ENCODE measurements around the gene ADI1.

The ADI1 gene

DNA sequence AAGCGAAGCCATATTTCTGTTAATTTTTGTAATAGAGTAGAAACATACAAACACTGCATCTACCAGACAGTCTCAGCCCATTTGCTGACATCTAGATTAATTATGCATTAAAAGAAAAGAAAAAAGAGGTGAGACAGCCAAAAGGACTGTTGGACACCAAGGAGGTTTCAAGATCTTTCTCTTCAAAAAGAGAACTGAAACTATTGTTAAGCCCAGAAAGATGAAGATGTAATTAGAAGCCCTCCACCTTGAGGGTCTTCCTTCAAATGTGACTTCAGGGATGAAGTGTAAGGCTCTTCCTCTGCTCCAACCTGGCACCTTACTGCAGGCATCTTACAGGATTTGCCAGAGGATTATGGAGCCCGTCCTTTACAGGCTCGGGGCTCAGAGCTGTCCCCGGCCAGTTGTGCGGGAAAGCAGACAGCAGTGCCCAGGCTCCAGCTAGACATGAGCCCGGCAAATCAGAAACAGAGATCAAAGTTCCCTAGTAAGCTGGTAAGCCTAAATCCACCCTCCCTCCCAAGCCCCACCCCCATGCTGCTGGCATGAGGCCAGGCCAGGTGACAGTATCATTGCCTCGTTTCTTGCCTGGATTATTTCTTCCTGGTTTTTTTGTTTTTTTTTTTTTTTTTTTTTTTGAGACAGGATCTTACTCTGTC is 38.9 kb downstream of the ADI1 start:
- DNase-seq: no peak

DNA sequence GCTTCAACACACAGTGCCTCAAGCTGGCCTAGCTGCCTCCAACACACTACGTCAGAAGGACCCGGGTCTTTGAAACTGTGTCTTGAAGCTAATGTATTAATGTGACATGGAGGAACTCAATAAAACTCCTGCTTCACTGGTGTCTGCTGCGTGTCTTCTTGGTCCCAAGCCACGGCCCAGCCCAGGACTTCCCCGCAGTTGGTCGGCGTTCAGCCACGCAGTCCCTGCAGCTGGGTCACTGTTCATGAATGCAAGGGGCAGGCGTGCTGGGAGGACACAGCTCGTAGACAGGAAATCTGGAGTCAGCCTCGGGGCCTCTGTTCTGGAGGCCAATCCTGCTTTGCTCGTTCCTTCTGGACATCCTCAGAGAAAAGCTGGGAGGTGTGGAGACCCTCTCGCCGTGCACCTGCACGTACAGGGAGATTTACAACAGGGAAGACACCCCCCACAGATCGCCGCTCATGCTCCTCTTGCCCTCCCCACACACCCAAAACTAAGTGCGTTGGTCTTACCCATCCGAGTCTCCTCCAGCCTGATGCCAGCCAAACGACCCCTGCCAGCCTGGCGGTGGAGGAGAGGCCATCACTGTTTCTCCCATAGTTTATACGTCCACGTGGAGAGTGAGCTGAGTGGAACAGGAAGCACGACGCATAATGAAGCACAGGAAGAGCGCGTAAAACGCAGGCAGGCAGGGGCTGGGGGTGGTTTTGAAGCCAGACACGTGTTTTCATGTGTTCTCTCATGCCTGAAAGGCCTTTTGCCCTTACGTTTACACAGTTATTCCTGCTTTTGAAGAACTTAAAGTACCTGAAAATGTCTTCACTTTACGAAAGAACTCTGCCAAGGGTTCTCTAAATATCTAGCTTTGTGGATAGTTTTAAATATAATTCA is 39.7 kb downstream of the ADI1 start:
- no peak for DNase-seq

DNA sequence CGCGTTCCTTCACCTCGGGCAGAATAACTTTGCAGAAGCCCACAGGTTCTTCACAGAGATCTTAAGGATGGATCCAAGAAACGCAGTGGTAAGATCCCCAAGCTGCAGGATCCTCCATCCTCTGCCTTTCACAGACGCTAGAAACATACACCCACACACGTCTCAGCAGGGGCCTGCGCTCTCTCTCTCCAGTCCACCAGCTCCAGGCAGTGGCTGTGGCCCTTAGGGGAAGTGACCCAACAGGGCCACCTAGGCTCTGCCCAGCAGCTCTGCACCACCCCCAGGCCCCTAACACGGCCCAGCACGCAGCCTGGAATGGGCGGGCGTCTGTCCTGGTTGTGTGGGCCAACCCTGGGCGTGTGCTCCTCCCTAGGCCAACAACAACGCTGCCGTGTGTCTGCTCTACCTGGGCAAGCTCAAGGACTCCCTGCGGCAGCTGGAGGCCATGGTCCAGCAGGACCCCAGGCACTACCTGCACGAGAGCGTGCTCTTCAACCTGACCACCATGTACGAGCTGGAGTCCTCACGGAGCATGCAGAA is 40.4 kb downstream of the ADI1 start:
- DNase-seq: no peak

DNA sequence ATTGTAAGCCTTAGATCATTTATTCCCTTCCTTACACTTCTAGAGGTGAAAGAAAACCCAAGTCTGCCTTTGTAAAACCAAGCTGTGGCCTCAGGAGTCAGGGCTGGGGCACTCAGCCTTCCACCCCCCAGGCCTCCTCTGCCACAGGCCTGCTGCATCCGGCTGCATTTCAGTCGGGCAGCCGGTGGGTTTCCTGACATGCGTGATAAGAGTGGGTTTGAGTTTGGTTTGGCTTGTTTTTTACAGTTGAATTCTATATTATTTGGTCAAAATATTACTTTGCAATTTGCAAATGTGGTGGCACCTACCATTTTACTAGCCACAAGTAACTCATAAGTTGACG is 42.4 kb downstream of the ADI1 start:
- no peak for DNase-seq

DNA sequence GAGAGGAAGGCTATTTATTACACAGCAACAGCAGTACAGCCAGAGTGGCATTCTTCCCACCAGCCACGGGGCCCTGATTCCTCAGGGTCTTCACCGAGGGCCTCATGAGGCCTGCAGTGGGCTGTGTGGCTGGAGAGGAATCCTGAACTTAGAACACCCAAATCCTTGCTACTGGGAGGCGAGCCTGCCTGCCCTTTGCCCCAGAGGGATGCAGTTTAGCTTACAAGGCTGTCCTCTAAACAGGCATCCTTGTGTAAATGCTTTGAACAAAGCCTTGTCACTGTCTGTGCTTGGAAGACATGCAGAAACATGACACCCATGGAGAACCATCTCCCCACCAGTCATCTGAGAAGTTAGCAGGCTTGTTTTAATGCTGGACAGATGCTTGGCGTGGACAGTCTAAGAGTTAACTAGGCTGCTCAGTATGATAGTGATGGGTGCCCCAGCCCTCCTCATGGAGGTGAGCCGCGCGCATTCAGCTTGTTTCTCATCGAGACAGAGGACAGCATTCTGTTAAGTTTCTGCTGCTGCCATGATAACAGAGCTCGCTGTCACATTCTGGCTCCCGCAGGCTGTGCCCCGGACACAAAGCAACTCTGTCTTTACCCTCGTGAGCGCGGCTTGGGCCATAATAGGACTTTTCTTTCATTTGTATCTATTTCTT is 42.9 kb downstream of the ADI1 start:
- DNase-seq: peak; percentile 10

DNA sequence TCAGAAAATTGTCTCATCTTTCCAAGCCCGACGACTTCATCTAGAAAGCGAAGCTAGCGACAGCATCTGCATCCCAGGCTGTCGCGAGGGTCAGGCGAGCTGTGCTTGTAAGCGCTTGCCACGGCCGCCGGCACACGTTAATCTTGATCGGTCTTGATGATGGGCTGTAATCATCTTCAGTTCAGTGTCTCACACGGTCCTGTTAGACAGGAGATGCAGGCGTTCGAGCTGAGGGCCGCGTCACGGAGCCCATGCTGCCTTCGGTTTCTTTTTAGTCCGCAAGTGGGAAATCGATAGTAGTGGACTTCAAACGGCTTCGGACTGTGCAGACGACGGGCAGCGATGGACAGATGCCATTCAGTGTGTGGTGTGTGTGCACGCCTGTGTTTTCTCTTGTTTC is 43.6 kb downstream of the ADI1 start:
- DNase-seq: no peak

DNA sequence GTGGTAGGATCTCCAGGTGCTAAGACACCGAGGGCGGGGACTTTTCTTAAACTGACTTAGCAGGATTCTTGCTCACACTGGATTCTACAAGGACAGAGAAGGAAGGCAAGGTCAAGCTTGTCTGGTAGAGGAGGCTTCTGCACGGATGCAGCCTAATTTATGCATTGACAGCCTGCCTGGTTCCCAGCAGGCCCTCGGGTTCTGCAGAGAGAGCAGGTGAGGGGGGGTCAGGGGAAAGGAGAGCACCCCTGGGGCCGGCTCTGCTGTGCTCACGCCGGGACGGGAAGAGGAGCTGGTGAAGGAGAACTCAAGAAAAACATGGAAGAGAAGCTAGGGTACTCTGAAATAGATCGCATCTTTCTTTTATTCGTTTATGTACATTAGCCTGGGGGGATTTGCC is 46.4 kb downstream of the ADI1 start:
- no peak for DNase-seq

DNA sequence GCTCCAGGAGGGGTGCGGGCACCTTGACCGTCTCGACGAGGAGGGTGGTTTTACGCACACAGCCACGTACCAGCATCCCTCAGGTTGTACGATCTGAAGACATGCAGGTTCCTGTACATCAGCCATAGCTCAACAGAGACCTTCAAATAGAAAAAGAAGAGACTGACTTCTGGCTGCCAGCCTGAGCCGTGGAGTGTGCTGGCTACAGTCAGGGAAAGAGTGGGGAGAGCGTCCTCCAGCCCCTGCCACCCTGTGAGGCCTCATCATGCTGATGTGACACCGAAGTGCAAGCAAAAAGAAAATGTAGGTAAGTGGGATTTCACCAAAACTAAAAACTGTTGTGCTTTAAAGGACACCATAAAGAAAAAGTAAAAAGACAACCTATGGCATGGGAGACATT is 47.0 kb downstream of the ADI1 start:
- no peak for DNase-seq

DNA sequence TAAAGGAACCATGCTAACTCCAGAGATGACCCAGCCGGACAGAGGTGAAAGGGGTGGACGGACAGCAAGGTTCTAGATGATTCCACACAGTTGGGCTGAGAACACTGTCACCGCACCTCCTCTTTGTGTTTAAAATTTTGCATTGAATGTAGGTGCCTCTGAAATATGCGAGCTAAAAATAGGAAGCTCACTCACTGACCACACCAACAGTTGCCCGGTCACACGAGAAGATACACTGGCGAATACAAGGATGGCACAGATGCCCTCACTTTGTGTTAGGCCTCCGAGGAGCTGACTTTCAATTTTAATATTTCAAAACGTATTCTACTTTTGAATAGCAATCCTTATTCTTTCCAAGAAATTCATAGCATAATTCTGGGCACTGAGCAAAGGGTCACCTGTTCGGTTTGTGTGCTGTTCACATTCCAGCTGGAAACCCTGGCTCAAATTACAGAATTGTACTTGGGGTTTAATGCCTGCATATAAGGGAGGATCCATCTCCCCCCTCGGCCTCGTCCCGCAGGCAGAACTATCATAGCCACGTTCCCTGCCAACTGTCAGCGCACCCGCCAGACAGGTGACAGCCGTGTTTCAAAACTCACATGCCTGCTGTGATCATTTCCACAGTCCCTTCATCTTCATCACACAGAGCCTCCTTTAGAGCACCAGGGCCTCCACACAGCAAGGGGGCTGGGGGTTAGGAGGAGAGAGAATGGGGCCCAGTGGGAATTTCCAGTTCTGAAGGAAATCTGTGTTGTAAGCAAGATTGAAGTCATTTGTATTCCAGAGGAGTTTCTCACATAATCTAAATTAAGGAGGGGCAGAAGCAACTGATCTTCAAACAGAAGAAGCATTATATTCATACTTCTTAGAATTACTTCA is 48.2 kb downstream of the ADI1 start:
- DNase-seq: no peak

DNA sequence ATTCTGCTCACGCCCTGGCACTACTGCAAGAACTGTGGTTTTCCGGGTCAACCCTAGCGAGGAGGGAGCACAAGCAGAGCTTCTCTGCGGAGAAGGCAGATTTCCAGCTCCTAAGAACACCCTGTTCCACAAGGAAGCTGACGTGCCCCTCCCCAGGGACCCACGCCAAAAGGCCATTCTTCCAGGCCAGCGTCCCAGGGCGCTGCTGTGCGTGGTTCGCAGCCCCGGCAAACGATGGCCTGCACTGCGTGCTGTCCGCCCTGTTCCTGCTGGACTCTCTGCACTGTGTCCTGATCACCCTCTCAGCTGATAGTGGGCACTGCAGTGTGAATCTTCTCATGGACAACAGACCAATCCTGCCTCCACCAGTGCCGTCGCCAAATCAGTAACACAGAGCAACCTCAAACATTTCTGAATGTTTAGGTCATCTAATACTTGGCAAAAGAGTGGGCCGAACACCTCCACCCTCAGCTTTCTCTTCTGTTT is 49.1 kb downstream of the ADI1 start:
- DNase-seq: peak; percentile 59

DNA sequence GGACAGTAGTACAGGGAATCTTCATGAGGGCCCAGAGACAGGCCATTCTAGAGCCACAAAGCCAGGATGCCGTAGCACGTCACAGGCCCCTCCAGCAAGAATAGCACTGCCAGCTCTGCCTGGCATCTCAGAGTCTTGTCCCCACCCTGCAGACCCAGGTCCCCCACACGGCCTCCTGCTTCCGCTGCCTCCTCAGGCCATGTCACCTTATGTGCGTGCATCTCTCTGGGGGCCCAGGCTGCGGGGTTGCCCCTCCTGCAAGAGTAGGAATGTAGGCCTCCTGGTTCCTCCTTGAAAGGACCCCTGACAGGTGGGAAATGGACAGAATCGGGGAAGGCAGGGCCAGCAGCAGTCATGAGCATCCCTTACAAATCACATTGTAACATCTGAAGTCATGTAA is 49.8 kb downstream of the ADI1 start:
- DNase-seq: no peak

DNA sequence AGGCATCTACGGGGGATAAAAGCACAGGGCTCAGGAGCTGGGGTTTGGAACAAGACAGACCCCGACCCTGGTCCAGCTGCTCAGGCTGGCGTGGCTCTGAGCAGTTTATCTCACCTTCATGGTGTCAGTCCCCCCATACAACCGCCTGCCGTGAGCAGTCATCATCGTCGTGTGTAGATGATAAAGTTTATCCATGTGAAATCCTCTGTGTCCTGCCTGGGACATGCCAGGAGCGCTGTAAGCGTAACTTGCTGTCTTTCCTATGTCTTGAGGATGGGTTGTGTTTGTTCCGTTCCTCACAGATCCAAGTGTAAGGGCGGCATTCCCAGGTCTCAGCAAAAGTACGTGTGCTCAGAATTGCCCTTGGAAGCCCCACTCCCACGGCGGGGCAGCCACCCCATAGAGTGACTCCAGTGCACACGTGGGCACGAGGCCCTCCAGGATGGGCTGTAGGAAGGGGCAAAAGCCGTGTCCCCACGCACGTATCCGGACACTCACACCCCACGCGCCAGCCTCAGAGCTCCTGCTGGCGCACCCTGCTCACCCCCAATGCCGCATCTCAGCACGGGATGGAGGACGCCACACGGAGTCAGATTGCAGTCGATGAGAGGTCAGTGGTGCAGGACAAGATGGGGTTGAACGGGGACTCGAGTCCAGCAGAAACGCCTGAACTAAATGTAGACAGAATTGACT is 50.9 kb downstream of the ADI1 start:
- no peak for DNase-seq

DNA sequence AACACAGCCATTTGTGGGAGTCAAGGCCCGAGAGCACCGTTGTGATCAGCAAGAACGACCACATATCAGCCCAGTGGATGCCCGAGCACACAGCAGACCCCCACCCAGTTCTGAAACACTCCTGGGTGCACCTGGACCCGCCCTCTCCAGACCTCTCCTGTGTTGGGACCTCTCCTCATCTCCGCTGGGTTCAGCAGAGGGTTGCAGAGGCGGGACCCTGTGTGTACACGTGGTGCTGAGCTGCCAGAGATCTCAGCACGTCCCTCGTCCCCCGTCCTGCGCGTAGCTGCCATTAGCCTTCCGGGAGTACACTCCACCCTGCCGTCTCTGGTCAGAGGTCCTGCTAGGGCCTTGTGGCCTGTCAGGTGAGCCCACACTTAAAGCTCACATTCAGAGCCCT is 51.7 kb downstream of the ADI1 start:
- DNase-seq: no peak

DNA sequence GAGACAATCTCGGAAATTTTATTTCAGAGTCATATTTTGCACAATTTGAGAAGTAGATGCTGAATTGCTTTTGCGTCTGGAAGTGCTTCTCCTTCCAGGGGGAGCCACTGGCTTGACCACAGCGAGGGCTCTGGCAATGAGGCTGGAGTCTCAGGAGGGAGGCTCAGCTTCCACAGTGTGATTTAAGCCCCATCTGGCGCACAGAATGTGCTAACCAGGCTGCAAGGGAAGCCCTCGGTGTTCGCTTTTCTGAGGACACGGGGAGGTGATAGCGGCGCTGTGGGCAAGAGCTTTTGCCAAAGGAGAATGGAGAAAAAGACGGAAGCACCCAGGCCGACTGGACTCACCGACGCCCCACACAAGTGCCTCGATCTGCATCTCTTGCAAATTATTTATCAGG is 52.4 kb downstream of the ADI1 start:
- DNase-seq: no peak

DNA sequence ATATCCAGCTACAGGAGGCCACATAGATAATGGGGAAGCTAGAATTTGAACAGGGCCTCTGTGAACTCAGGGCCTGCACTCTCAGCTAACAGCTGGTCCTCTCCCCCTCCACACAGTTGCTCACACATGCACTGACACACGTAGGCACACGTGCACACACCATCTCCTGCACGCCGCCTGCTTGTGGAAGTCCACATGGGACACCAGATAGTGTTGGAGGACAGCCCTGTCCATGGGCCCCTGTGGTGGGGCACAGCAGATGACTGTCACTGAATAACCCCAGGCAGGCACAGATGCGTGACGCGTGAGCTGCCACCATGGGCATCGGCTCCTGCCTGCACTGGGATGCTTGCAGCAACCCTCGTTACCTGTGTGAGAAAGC is 52.9 kb downstream of the ADI1 start:
- no peak for DNase-seq

DNA sequence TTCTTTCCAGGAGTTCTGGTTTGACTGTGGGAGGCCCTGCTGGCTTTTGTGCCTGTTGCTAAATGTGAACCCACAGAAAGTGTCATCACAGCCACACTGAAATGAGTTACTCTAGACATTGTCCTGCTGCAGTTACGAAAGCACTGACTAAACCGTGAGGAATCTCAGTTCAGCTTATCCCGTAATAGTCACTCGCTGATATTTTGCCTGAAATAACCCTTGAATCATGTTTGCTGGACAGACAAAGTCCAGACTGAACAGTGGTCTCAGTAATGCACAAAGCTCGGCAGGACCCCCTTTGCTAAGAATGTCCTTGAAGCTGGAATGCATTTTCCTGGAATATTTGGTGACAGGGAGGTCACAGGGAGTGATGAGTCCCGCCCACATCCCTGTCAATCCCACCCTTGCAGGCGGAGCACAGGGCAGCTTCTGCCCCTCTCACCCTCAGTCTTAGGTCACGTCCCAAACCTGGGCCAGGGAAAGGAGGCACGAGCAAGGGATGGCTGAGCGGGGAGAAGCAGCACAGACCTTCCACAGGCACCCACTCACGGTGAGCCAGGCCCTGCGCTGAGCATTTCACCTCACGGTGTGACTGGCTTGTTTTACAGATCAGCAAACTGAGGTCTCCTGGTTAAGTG is 53.4 kb downstream of the ADI1 start:
- DNase-seq: peak; percentile 86

DNA sequence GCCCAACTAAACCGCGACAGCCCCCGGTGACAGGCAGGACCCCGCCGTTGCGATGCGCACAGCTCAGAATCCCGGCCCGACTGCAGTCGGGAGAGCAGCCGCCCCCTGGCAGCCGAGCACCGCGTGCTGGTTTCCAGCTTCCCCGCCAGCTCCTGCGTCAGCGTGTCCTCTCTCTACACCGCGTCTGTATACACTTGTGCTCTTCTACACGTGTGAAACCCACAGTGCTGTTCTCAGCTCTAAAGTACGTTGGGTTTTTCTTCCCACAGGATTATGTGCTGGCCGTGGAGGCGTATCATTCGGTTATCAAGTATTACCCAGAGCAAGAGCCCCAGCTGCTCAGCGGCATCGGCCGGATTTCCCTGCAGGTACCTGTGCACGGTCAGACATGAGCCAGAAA is 54.0 kb downstream of the ADI1 start:
- no peak for DNase-seq

DNA sequence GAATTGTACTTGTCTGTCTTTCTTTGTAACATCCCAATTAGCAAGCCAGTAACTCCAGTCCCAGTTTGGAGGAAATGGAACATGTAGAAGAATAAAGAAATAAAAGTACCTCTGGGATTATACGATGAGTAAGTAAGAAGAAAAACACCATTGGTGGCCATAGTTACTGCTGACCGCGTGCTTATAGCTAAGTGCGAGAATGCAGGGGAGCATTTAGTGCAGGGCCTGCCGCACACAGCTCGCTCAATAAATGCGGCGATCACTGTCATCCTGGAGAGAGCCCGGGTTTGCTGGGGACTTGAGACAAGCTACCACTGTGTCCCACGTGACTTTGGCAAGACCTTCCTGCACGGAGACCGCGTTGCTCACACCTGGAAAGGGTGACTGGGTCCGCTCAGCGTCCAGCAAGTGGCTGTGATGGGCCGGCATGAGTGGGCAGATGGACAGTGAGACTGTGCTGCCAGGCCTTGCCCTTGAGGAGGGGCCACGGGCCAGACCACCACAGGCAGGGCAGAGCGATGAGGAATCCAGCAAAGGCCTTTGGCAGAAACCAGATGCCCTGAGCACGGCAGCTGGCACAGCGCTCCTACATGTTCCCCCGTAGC is 54.8 kb downstream of the ADI1 start:
- no peak for DNase-seq

DNA sequence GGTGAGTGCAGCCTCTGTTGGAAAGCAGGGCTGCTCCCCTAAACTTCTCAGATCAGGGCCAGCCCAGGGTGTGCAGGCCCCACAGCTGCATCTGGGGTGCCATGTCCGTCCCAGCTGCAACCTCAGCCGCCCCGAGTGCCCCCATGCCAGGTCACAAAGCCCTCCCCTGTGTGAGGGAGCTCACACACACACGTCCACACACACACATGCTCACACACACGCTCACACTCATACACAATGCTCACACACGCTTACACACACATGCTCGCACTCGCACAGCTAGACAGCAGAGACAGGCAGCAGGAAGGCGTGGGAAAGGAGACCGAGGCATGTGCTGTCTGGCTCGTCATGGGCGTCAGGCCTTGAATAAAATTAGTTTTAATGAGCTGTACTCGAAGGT is 55.4 kb downstream of the ADI1 start:
- DNase-seq: no peak

DNA sequence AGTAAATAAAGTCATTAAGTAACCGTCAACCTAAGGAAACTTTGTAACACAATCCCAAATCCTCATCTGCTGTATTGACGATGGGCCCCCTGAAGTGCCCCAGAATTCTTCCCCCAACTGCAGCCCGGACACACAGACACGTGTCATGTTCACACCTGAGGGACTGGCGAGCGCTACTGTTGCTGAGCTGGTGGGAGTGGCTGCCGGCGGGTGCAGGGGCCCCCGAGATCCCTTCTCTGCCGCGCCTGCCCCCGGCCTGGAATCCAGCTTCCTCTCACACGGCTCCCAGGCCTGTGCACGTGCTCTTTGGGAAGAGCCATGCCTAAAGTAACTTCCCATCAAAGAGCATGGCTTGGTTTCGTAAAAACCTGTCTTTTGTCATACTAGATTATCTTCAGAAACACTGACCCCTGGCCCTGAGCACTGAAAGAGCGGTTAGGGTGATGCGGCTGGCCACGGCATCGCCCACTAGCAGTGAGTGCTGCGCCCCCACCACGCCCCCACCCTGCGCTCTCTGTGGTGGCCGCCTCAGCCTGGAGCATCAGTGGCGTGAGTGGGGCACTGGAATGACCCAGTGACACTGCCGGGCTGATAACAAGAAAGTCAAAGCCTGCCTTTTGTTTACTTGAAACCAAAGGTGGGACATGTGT is 56.0 kb downstream of the ADI1 start:
- no peak for DNase-seq

All from fibroblast of skin of scalp (primary cell).